Cerebellar nuclear complex (tissue), 1 donor: ENCODE measurements around the gene L3MBTL3.
"Not testable (repeated sequence)": the region's sequence is repeated elsewhere in the genome, so short reads cannot be mapped to it uniquely, and the experiment has no call there.

Experiments
- DNase-seq, 2 experiments: peaks; one replicate each; lab custom pipeline; 2025; lab: John Stamatoyannopoulos, UW

Gene L3MBTL3

GRCh38 chr6:130138909-130139242 lies 120.5 kb downstream of the L3MBTL3 start:
- DNase-seq, result no peak

GRCh38 chr6:130140084-130140483 lies 121.7 kb downstream of the L3MBTL3 start:
- no peak for DNase-seq

GRCh38 chr6:130143709-130144108 lies 125.3 kb downstream of the L3MBTL3 start:
- DNase-seq, result no peak

GRCh38 chr6:130147111-130147510 lies 128.7 kb downstream of the L3MBTL3 start:
- DNase-seq, result no peak

- no peak for DNase-seq
Measured at GRCh38 chr6:130148181-130148580, 129.8 kb downstream of the L3MBTL3 start.

GRCh38 chr6:130149016-130149415 lies 130.6 kb downstream of the L3MBTL3 start:
- not testable (repeated sequence) for DNase-seq

- no peak for DNase-seq
Measured at GRCh38 chr6:130150906-130151305, 132.5 kb downstream of the L3MBTL3 start.

- DNase-seq, result no peak
Measured at GRCh38 chr6:130152908-130153510, 134.6 kb downstream of the L3MBTL3 start.

GRCh38 chr6:130156908-130157307 lies 138.5 kb downstream of the L3MBTL3 start:
- no peak for DNase-seq

GRCh38 chr6:130158056-130158455 lies 139.7 kb downstream of the L3MBTL3 start:
- DNase-seq, result no peak

- no peak for DNase-seq
Measured at GRCh38 chr6:130158548-130158947, 140.2 kb downstream of the L3MBTL3 start.

GRCh38 chr6:130159956-130160355 lies 141.6 kb downstream of the L3MBTL3 start:
- DNase-seq, result no peak

GRCh38 chr6:130161683-130162404 lies 143.5 kb downstream of the L3MBTL3 start:
- no peak for DNase-seq

GRCh38 chr6:130162421-130162820 lies 144.0 kb downstream of the L3MBTL3 start:
- DNase-seq, result no peak

- no peak for DNase-seq
Measured at GRCh38 chr6:130163266-130163665, 144.9 kb downstream of the L3MBTL3 start.

- DNase-seq, result no peak
Measured at GRCh38 chr6:130164251-130164650, 145.9 kb downstream of the L3MBTL3 start.

- no peak for DNase-seq
Measured at GRCh38 chr6:130167655-130168054, 149.3 kb downstream of the L3MBTL3 start.

- not testable (repeated sequence) for DNase-seq
Measured at GRCh38 chr6:130170160-130170559, 151.8 kb downstream of the L3MBTL3 start.

- DNase-seq, result not testable (repeated sequence)
Measured at GRCh38 chr6:130173377-130174004, 155.1 kb downstream of the L3MBTL3 start.

- DNase-seq, result no peak
Measured at GRCh38 chr6:130176378-130176777, 158.0 kb downstream of the L3MBTL3 start.

GRCh38 chr6:130178692-130179091 lies 160.3 kb downstream of the L3MBTL3 start:
- DNase-seq, result no peak

GRCh38 chr6:130182466-130182865 lies 164.1 kb downstream of the L3MBTL3 start:
- DNase-seq, result no peak
